ENCODE measurements around the gene LRMDA.
A peak's percentile ranks its signal among the peaks of the same experiment; 100 is the strongest.

LRMDA gene

DNA sequence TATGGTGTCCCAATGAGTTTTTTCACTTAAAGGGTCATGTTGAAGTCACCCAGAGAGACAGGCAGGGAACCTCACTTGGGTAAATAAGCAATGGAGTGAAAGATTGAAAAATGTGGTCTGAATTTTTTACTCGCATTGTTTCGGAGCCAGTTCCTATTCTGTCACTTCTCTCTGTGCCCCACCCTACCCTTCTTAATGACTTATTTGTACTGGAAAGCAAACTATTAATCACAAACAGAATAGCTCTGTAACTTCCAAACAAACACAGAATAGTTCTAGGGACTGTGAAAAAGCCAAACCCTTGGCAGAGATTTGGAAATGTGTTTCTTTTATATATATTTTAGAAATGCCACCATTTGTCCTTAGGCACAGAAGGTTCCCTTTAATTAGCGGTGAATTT lies 76.0 kb downstream of the LRMDA start:
- Histone ChIP-seq H3K9ac (ENCODE audit: low read depth, low read length, poor library complexity, severe bottlenecking) (no peak overlapping the region), H3K4me1 (ENCODE audit: insufficient read depth, low read length, poor library complexity, severe bottlenecking) (peaks cover 39% of the 10 kb centered on the region), H3K79me2 (ENCODE audit: insufficient read depth, low read length) (no peaks in the 10 kb centered on the region), H3K36me3 (ENCODE audit: insufficient read depth, low read length) (no peaks in the 10 kb centered on the region), H4K20me1 (ENCODE audit: insufficient read depth, low read length, poor library complexity, severe bottlenecking) (no peaks in the 10 kb centered on the region), H3K4me2 (ENCODE audit: low read depth, low read length, poor library complexity, severe bottlenecking) (no peak overlapping the region), H3K9me3 (ENCODE audit: insufficient read depth, low read depth, low read length) (no peaks in the 10 kb centered on the region), H3K27me3 (ENCODE audit: insufficient read depth, low read length, poor library complexity, severe bottlenecking) (no peaks in the 10 kb centered on the region), H3F3A (ENCODE audit: low read depth) (peaks cover 15% of the 10 kb centered on the region; the same call in 1 of the 2 replicates), H3K4me3 (ENCODE audit: low read length, poor library complexity, severe bottlenecking) (no peak overlapping the region), H3K9me2 (replicated peaks; ENCODE audit: low read depth, low read length) (no peaks in the 10 kb centered on the region), H2AFZ (ENCODE audit: low read length) (no peak overlapping the region)
- TF ChIP-seq EZH2phosphoT487 (IDR thresholded peaks at IDR 0.05; ENCODE audit: borderline replicate concordance) = no peak
- TF ChIP-seq, protein P1, sequence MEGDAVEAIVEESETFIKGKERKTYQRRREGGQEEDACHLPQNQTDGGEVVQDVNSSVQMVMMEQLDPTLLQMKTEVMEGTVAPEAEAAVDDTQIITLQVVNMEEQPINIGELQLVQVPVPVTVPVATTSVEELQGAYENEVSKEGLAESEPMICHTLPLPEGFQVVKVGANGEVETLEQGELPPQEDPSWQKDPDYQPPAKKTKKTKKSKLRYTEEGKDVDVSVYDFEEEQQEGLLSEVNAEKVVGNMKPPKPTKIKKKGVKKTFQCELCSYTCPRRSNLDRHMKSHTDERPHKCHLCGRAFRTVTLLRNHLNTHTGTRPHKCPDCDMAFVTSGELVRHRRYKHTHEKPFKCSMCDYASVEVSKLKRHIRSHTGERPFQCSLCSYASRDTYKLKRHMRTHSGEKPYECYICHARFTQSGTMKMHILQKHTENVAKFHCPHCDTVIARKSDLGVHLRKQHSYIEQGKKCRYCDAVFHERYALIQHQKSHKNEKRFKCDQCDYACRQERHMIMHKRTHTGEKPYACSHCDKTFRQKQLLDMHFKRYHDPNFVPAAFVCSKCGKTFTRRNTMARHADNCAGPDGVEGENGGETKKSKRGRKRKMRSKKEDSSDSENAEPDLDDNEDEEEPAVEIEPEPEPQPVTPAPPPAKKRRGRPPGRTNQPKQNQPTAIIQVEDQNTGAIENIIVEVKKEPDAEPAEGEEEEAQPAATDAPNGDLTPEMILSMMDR (conservative IDR thresholded peaks at IDR 0.05; ENCODE audit: low read length) = no peak

DNA sequence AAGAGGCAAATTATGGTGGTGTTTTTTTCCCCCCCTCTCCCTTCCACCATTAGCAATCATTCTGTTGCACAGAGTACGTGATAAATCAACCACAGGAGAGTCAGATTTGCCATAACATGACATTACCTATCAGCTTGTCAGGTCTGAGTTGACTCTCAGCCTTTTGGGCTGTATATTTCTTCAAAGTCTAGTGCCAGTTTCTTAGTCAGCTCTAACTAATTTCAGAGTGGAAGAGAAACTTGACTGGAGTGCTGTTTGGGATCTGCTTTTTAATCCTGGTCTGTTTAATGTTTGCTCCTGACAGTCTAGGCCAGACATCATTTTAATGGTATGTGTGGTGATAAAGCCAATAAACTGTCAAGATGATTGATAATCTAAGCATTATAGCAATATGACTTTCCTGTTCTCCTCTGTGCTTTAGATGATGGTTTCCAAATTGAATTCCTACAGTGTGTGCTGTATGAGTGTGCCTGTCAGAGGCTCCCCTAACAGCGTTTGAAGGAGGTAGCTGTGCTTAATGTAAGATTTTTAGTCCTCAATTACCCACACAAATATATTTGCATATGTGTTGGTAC lies 76.9 kb downstream of the LRMDA start:
- Histone ChIP-seq H3K9ac (ENCODE audit: low read depth, low read length, poor library complexity, severe bottlenecking) (peak overlapping the region; percentile 0), H3K79me2 (ENCODE audit: insufficient read depth, low read length) (no peaks in the 10 kb centered on the region), H3K4me1 (ENCODE audit: insufficient read depth, low read length, poor library complexity, severe bottlenecking) (peaks cover 47% of the 10 kb centered on the region), H3K9me2 (replicated peaks; ENCODE audit: low read depth, low read length) (no peaks in the 10 kb centered on the region), H3K27me3 (ENCODE audit: insufficient read depth, low read length, poor library complexity, severe bottlenecking) (no peaks in the 10 kb centered on the region), H3K36me3 (ENCODE audit: insufficient read depth, low read length) (no peaks in the 10 kb centered on the region), H3K4me2 (ENCODE audit: low read depth, low read length, poor library complexity, severe bottlenecking) (peak overlapping the region; percentile 74), H4K20me1 (ENCODE audit: insufficient read depth, low read length, poor library complexity, severe bottlenecking) (no peaks in the 10 kb centered on the region), H2AFZ (ENCODE audit: low read length) (peak overlapping the region; percentile 66), H3K9me3 (ENCODE audit: insufficient read depth, low read depth, low read length) (no peaks in the 10 kb centered on the region), H3K4me3 (ENCODE audit: low read length, poor library complexity, severe bottlenecking) (peak overlapping the region; percentile 56), H3F3A (ENCODE audit: low read depth) (peaks cover 15% of the 10 kb centered on the region; the same call in 1 of the 2 replicates)
- TF ChIP-seq, protein P1 (conservative IDR thresholded peaks at IDR 0.05; ENCODE audit: low read length) = no peak
- no peak for TF ChIP-seq EZH2phosphoT487 (IDR thresholded peaks at IDR 0.05; ENCODE audit: borderline replicate concordance)

DNA sequence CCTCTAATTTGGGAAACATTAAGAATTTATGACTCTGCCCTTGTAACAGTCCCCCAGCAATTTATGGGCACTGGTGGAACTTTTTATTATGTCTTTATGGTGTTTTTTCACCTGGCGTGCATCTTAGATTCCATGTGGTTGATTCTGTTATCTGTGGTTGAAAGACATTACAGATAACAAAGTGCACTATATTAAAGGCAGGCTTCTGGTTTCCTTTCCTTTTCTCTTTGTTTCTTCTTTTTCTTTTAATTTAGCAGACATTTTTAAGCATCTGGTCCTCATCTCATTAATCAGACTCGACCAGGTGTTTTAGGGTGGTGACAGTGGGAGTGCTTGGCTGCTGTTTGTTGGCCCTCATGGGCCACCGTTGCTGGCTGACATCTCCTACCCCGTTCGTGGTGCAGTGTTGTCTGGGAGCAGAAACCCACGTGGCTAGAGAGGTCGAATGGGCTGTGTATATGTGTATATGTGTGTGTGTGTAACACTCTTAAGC lies 77.4 kb downstream of the LRMDA start:
- Histone ChIP-seq H2AFZ (ENCODE audit: low read length) (peak overlapping the region; percentile 66), H3K4me3 (ENCODE audit: low read length, poor library complexity, severe bottlenecking) (peak overlapping the region; percentile 56), H3K79me2 (ENCODE audit: insufficient read depth, low read length) (no peaks in the 10 kb centered on the region), H3K9ac (ENCODE audit: low read depth, low read length, poor library complexity, severe bottlenecking) (peak overlapping the region; percentile 41), H3K36me3 (ENCODE audit: insufficient read depth, low read length) (no peaks in the 10 kb centered on the region), H3K4me2 (ENCODE audit: low read depth, low read length, poor library complexity, severe bottlenecking) (peak overlapping the region; percentile 74), H3K27me3 (ENCODE audit: insufficient read depth, low read length, poor library complexity, severe bottlenecking) (no peaks in the 10 kb centered on the region), H4K20me1 (ENCODE audit: insufficient read depth, low read length, poor library complexity, severe bottlenecking) (no peaks in the 10 kb centered on the region), H3K9me3 (ENCODE audit: insufficient read depth, low read depth, low read length) (no peaks in the 10 kb centered on the region), H3K4me1 (ENCODE audit: insufficient read depth, low read length, poor library complexity, severe bottlenecking) (peaks cover 53% of the 10 kb centered on the region), H3K9me2 (replicated peaks; ENCODE audit: low read depth, low read length) (no peaks in the 10 kb centered on the region), H3F3A (ENCODE audit: low read depth) (peaks cover 15% of the 10 kb centered on the region; the same call in 1 of the 2 replicates)
- TF ChIP-seq, protein P1 (conservative IDR thresholded peaks at IDR 0.05; ENCODE audit: low read length) = no peak
- no peak for TF ChIP-seq EZH2phosphoT487 (IDR thresholded peaks at IDR 0.05; ENCODE audit: borderline replicate concordance)

Data from Loucy (cell line).